K562 (cell line): ENCODE data around the gene SDK1. TPM values are rescaled to one million over a fixed set of nuclear protein-coding genes. Genes with fewer than 3 reads are reported as not detected.

ENCODE experiments used
- ATF7 ChIP-seq: fragments of 450-650 bp; IDR thresholded peaks from 2 replicates; pipeline ENCODE4 v1.7.1; 2014; ENCODE audit warnings: mild to moderate bottlenecking, moderate library complexity
- BACH1 ChIP-seq: fragments of 200-800 bp; sonication (Bioruptor generic); IDR thresholded peaks from 2 replicates; pipeline ENCODE4 v1.6.1; 2016; ENCODE audit warnings: missing genetic modification characterization, missing compliant biosample characterization
- C11orf30 ChIP-seq: fragments of 450-650 bp; IDR thresholded peaks from 2 replicates; pipeline ENCODE4 v1.6.1; 2016; ENCODE audit warnings: low read depth, mild to moderate bottlenecking
- CTCF ChIP-seq, 3 experiments: IDR thresholded peaks in 2 of 3; conservative IDR thresholded peaks in 1 of 3; 2 replicates each; pipeline ENCODE4 v1.5.1; 2011 to 2012; ENCODE audit warnings: low read length in 3 of 3, mild to moderate bottlenecking in 3 of 3, control low read depth in 2 of 3, improper control_type of control experiment in 1 of 3, inconsistent platforms in 1 of 3, low read depth in 1 of 3, mixed read lengths in 1 of 3, moderate library complexity in 1 of 3; ENCODE audit not compliant: insufficient read depth in 2 of 3
- ETV5 ChIP-seq: sonication (generic); formaldehyde crosslinking; IDR thresholded peaks from 2 replicates; pipeline ENCODE4 v1.4.0; 2020; ENCODE audit warnings: low read depth, mild to moderate bottlenecking, missing genetic modification reagents
- HDAC3 ChIP-seq: fragments of 450-650 bp; IDR thresholded peaks from 2 replicates; pipeline ENCODE4 v1.6.1; 2018; ENCODE audit warnings: borderline replicate concordance, mild to moderate bottlenecking, moderate library complexity; ENCODE audit not compliant: partially characterized antibody
- HMG20A ChIP-seq: fragments of 450-650 bp; formaldehyde crosslinking; conservative IDR thresholded peaks from 2 replicates; pipeline ENCODE4 v1.4.0; 2020; ENCODE audit warnings: mild to moderate bottlenecking, mixed read lengths
- KHSRP ChIP-seq: fragments of 450-650 bp; IDR thresholded peaks from 2 replicates; pipeline ENCODE4 v1.6.1; 2017
- LCOR ChIP-seq: sonication (generic); formaldehyde crosslinking; IDR thresholded peaks from 2 replicates; pipeline ENCODE4 v1.8.0; 2022; ENCODE audit warnings: mild to moderate bottlenecking, missing genetic modification reagents
- MAFG ChIP-seq: fragments of 450-650 bp; conservative IDR thresholded peaks from 2 replicates; pipeline ENCODE4 v1.6.1; 2016; ENCODE audit warnings: missing genetic modification characterization, missing compliant biosample characterization
- MAFK ChIP-seq: IDR thresholded peaks from 2 replicates; pipeline ENCODE4 v1.6.1; 2011; ENCODE audit warnings: low read length, improper control_type of control experiment
- MEIS2 ChIP-seq: fragments of 450-650 bp; IDR thresholded peaks from 2 replicates; pipeline ENCODE4 v1.6.1; 2014; ENCODE audit warnings: mild to moderate bottlenecking; ENCODE audit not compliant: partially characterized antibody
- MLX ChIP-seq, 2 experiments: fragments of 450-650 bp in 1 of 2; sonication (generic) in 1 of 2; formaldehyde crosslinking; conservative IDR thresholded peaks; 2 replicates each; pipeline versions ENCODE4 v1.4.0 to v1.8.1; 2020 to 2022; ENCODE audit warnings: mild to moderate bottlenecking in 1 of 2, missing genetic modification reagents in 1 of 2
- MNT ChIP-seq, 2 experiments: fragments of 450-650 bp; conservative IDR thresholded peaks; 2 replicates each; pipeline ENCODE4 v1.6.1; 2017; ENCODE audit warnings: mild to moderate bottlenecking in 2 of 2, moderate library complexity in 2 of 2
- NFRKB ChIP-seq: fragments of 450-650 bp; IDR thresholded peaks from 2 replicates; pipeline ENCODE4 v1.6.1; 2016; ENCODE audit warnings: low read depth
- NR2F6 ChIP-seq: fragments of 450-650 bp; formaldehyde crosslinking; IDR thresholded peaks from 2 replicates; pipeline ENCODE4 v1.4.0; 2020; ENCODE audit warnings: mild to moderate bottlenecking
- PBX2 ChIP-seq, 2 experiments: IDR thresholded peaks in 1 of 2; conservative IDR thresholded peaks in 1 of 2; 2 replicates each; pipeline ENCODE4 v1.6.1; 2016; ENCODE audit warnings: low read depth in 2 of 2, mild to moderate bottlenecking in 1 of 2, missing compliant biosample characterization in 1 of 2, missing genetic modification characterization in 1 of 2, moderate library complexity in 1 of 2
- SIRT6 ChIP-seq: IDR thresholded peaks from one replicate; pipeline ENCODE4 v1.6.1; 2012; ENCODE audit warnings: low read depth, mild to moderate bottlenecking, control low read depth, inconsistent platforms, low read length, moderate library complexity
- ZC3H4 ChIP-seq: sonication (generic); formaldehyde crosslinking; IDR thresholded peaks from 2 replicates; pipeline ENCODE4 v1.9.0; 2021; ENCODE audit warnings: missing genetic modification reagents, borderline replicate concordance
- ZNF23 ChIP-seq: fragments of 250-450 bp; sonication (Bioruptor Pico); IDR thresholded peaks from 2 replicates; pipeline ENCODE4 v1.4.0; 2020; ENCODE audit warnings: mild to moderate bottlenecking
- ZNF239 ChIP-seq: fragments of 250-450 bp; sonication (Bioruptor Pico); IDR thresholded peaks from 2 replicates; pipeline ENCODE4 v1.4.0; 2020; ENCODE audit warnings: mild to moderate bottlenecking
- ZNF696 ChIP-seq: fragments of 250-450 bp; sonication (Bioruptor Pico); conservative IDR thresholded peaks from 2 replicates; pipeline ENCODE4 v1.4.0; 2020; ENCODE audit warnings: mild to moderate bottlenecking, moderate library complexity
- ZSCAN32 ChIP-seq: fragments of 450-650 bp; formaldehyde crosslinking; IDR thresholded peaks from 2 replicates; pipeline ENCODE4 v1.4.0; 2020; ENCODE audit warnings: mild to moderate bottlenecking, moderate library complexity
- polyA plus RNA-seq, 8 experiments: library from polyadenylated mRNA; depleted of rRNA in 4 of 8; stranded (reverse) in 5 of 8; unstranded in 3 of 8; fragments of >200 nt; fragmentation: Nextera tagmentation in 2 of 8; fragmentation: Illumina TruSeq in 1 of 8; extraction: Ambion mirVana in 2 of 8; extraction: Trizol in 1 of 8; gene quantifications; 2 replicates each; pipeline versions ENCODE4 v1.2.1 to v1.2.3, GENCODE V29; 2011 to 2014; ENCODE audit warnings: inconsistent platforms in 1 of 8, missing spikeins in 1 of 8
- total RNA-seq, 7 experiments: library from RNA; depleted of rRNA in 6 of 7; stranded (reverse); fragments of >200 nt in 6 of 7; fragmentation: Illumina TruSeq in 2 of 7; extraction: Trizol in 2 of 7; gene quantifications; 2 replicates each; pipeline versions ENCODE4 v1.2.1 to v1.2.3, GENCODE V29; 2011 to 2021; ENCODE audit warnings: low replicate concordance in 1 of 7

Gene SDK1
- total and polyA plus RNA-seq, 9 of the 15 experiments (the other 6 are each of a cell fraction or from before 2014, with no cell fraction given), result 0.16 TPM; not detected in 8

GRCh38 chr7:3922175-3922635 lies 621.2 kb downstream of the SDK1 start (continued):
- TF ChIP-seq PBX2 (CRISPR knock-in tag; IDR thresholded peaks at IDR 0.05; ENCODE audit: low read depth), result no peak
- peak; percentile 38; the same call in 1 of the 2 replicates for TF ChIP-seq PBX2 (tag; conservative IDR thresholded peaks at IDR 0.05; ENCODE audit: low read depth)
- TF ChIP-seq HMG20A (CRISPR knock-in tag), result no peak
- TF ChIP-seq MAFG (tag), result peak; percentile 97
- TF ChIP-seq MLX (CRISPR knock-in tag; conservative IDR thresholded peaks at IDR 0.05), result no peak
- no peak for TF ChIP-seq ZC3H4 (CRISPR knock-in tag)
- TF ChIP-seq ZSCAN32 (CRISPR knock-in tag), result no peak
- no peak for TF ChIP-seq LCOR (CRISPR knock-in tag)
- TF ChIP-seq ZNF239 (CRISPR knock-in tag), result no peak
- no peak for TF ChIP-seq ZNF23 (CRISPR knock-in tag)
- TF ChIP-seq MNT (conservative IDR thresholded peaks at IDR 0.05), result no peak
- peak; percentile 91 for TF ChIP-seq ATF7
- peak; percentile 92 for TF ChIP-seq MAFK
- no peak for TF ChIP-seq ETV5
- TF ChIP-seq CTCF (IDR thresholded peaks at IDR 0.05 in 2 of 3, conservative IDR thresholded peaks at IDR 0.05 in 1 of 3; ENCODE audit: insufficient read depth in 2 of 3, low read depth in 1 of 3, low read length in 3 of 3), result peak; percentile 37 to 41 (median 40); a peak in 2 of 6 replicates
- peak; percentile 21 for TF ChIP-seq MEIS2
- no peak for TF ChIP-seq HDAC3
- no peak for TF ChIP-seq ZNF696
- TF ChIP-seq C11orf30, result peak; percentile 97
- no peak for TF ChIP-seq NFRKB
- no peak for TF ChIP-seq KHSRP
- no peak for TF ChIP-seq NR2F6
- no peak for TF ChIP-seq SIRT6
- peak; percentile 80 for TF ChIP-seq BACH1 (tag)
